ENCODE measurements around the gene ARHGEF19.
A peak's percentile ranks its signal among the peaks of the same experiment; 100 is the strongest.
"Not testable (repeated sequence)": the region's sequence is repeated elsewhere in the genome, so short reads cannot be mapped to it uniquely, and the experiment has no call there.

The ARHGEF19 gene

GRCh38 chr1:16243936-16244649, 31.6 kb upstream of the ARHGEF19 start:
- peak; percentile 68 for DNase-seq

GRCh38 chr1:16243215-16243610, 30.8 kb upstream of the ARHGEF19 start:
- no peak for DNase-seq

GRCh38 chr1:16242556-16243214, 30.2 kb upstream of the ARHGEF19 start:
- DNase-seq: no peak

- DNase-seq: no peak
These were observed 28.8 kb upstream of the ARHGEF19 start for GRCh38 chr1:16241221-16241708.

- DNase-seq: no peak
These were observed 27.6 kb upstream of the ARHGEF19 start for GRCh38 chr1:16239972-16240491.

GRCh38 chr1:16237343-16237830, 24.9 kb upstream of the ARHGEF19 start:
- no peak for DNase-seq

- peak; percentile 84 for DNase-seq
These were observed 24.3 kb upstream of the ARHGEF19 start, which contains the start of gene CPLANE2 for GRCh38 chr1:16236511-16237342. Gene CPLANE2, minus strand, starts transcription at chr1:16237183. Its CDS starts 441 bp downstream, at chr1:16236742.

- DNase-seq: peak; percentile 21
These were observed 23.6 kb upstream of the ARHGEF19 start for GRCh38 chr1:16235944-16236510.

- no peak for DNase-seq
These were observed 22.9 kb upstream of the ARHGEF19 start for GRCh38 chr1:16235347-16235746.

- no peak for DNase-seq
These were observed 21.0 kb upstream of the ARHGEF19 start for GRCh38 chr1:16233431-16233830.

- no peak for DNase-seq
These were observed 19.9 kb upstream of the ARHGEF19 start for GRCh38 chr1:16232316-16232710.

- no peak for DNase-seq
These were observed 19.2 kb upstream of the ARHGEF19 start for GRCh38 chr1:16231331-16232315.

GRCh38 chr1:16230744-16231143, 18.3 kb upstream of the ARHGEF19 start:
- no peak for DNase-seq

- no peak for DNase-seq
These were observed 17.7 kb upstream of the ARHGEF19 start for GRCh38 chr1:16229976-16230740.

- no peak for DNase-seq
These were observed 14.2 kb upstream of the ARHGEF19 start for GRCh38 chr1:16226490-16227179.

GRCh38 chr1:16226129-16226489, 13.7 kb upstream of the ARHGEF19 start:
- no peak for DNase-seq

GRCh38 chr1:16224472-16224871, 12.0 kb upstream of the ARHGEF19 start:
- DNase-seq: no peak

GRCh38 chr1:16222716-16223115, 10.3 kb upstream of the ARHGEF19 start:
- not testable (repeated sequence) for DNase-seq

GRCh38 chr1:16221499-16221898, 9.0 kb upstream of the ARHGEF19 start:
- DNase-seq: no peak

- no peak for DNase-seq
These were observed 7.6 kb upstream of the ARHGEF19 start for GRCh38 chr1:16219968-16220500.

Data from kidney glomerular epithelial cell (primary cell).